GM12891 (cell line): Measurements from ENCODE around the gene FAM169A.

Source experiments
- POLR2A ChIP-seq: IDR thresholded peaks from 2 replicates; pipeline ENCODE4 v1.6.1; 2011; ENCODE audit warnings: low read depth, low read length, control low read depth
- POLR2AphosphoS5 ChIP-seq: IDR thresholded peaks from 2 replicates; pipeline ENCODE4 v1.6.1; 2011; ENCODE audit warnings: low read depth, low read length, control low read depth
- TAF1 ChIP-seq: IDR thresholded peaks from 2 replicates; pipeline ENCODE4 v1.6.1; 2011; ENCODE audit warnings: low read depth, low read length, control low read depth

- TF ChIP-seq POLR2AphosphoS5, result no peak
- no peak for TF ChIP-seq POLR2A
- TF ChIP-seq TAF1, result no peak
Observed at GRCh38 chr5:74888117-74888516, 21.9 kb upstream of the FAM169A start.
